ENCODE results near the gene MON1A. TPM values are rescaled to one million over a fixed set of nuclear protein-coding genes. Genes with fewer than 3 reads are reported as not detected.
"Not testable (repeated sequence)": the region's sequence is repeated elsewhere in the genome, so short reads cannot be mapped to it uniquely, and the experiment has no call there.

The MON1A gene
- total RNA-seq, 1 experiment from 2014 or later, result 15.9 TPM

GRCh38 chr3:49930922-49931321 lies 1.3 kb upstream of the MON1A start:
- DNase-seq, result peak; percentile 85
- Histone ChIP-seq H3K36me3 (replicated peaks; ENCODE audit: control insufficient read depth, insufficient read depth, low read length) (no peaks in the 10 kb centered on the region), H3K4me3 (ENCODE audit: insufficient read depth, low read depth, low read length) (no peak overlapping the region), H3K27me3 (ENCODE audit: control insufficient read depth, insufficient read depth, low read length) (no peaks in the 10 kb centered on the region)

- DNase-seq, result no peak
- H3K4me3 ChIP-seq (ENCODE audit: insufficient read depth, low read depth, low read length), result peak overlapping the region; percentile 79
These were observed 618 bp upstream of the MON1A start for GRCh38 chr3:49930168-49930690.

GRCh38 chr3:49928481-49929017 lies 1.1 kb downstream of the MON1A start:
- DNase-seq, result no peak
- Histone ChIP-seq H3K4me3 (ENCODE audit: insufficient read depth, low read depth, low read length) (no peak overlapping the region; the same call in 1 of the 2 replicates), H3K36me3 (replicated peaks; ENCODE audit: control insufficient read depth, insufficient read depth, low read length) (no peaks in the 10 kb centered on the region), H3K27me3 (ENCODE audit: control insufficient read depth, insufficient read depth, low read length) (no peaks in the 10 kb centered on the region)

More at GRCh38 chr3:49930168-49930690, 618 bp upstream of the MON1A start:
- H3K36me3 ChIP-seq (replicated peaks; ENCODE audit: control insufficient read depth, insufficient read depth, low read length), result no peaks in the 10 kb centered on the region
- no peaks in the 10 kb centered on the region for H3K27me3 ChIP-seq (ENCODE audit: control insufficient read depth, insufficient read depth, low read length)

GRCh38 chr3:49927798-49928197 lies 1.8 kb downstream of the MON1A start:
- Histone ChIP-seq H3K36me3 (replicated peaks; ENCODE audit: control insufficient read depth, insufficient read depth, low read length) (no peaks in the 10 kb centered on the region), H3K27me3 (ENCODE audit: control insufficient read depth, insufficient read depth, low read length) (no peaks in the 10 kb centered on the region)

GRCh38 chr3:49926117-49926728 lies 3.4 kb downstream of the MON1A start:
- Histone ChIP-seq H3K27me3 (ENCODE audit: control insufficient read depth, insufficient read depth, low read length) (no peaks in the 10 kb centered on the region), H3K4me3 (ENCODE audit: insufficient read depth, low read depth, low read length) (no peak overlapping the region), H3K36me3 (replicated peaks; ENCODE audit: control insufficient read depth, insufficient read depth, low read length) (no peaks in the 10 kb centered on the region)
- no peak for DNase-seq

More at GRCh38 chr3:49927798-49928197, 1.8 kb downstream of the MON1A start:
- no peak for DNase-seq
- H3K4me3 ChIP-seq (ENCODE audit: insufficient read depth, low read depth, low read length), result no peak overlapping the region

- Histone ChIP-seq H3K36me3 (replicated peaks; ENCODE audit: control insufficient read depth, insufficient read depth, low read length) (no peaks in the 10 kb centered on the region), H3K27me3 (ENCODE audit: control insufficient read depth, insufficient read depth, low read length) (no peaks in the 10 kb centered on the region), H3K4me3 (ENCODE audit: insufficient read depth, low read depth, low read length) (no peak overlapping the region)
- no peak for DNase-seq
These were observed 4.1 kb downstream of the MON1A start for GRCh38 chr3:49925485-49925884.

GRCh38 chr3:49924683-49925082 lies 4.9 kb downstream of the MON1A start:
- DNase-seq, result no peak
- Histone ChIP-seq H3K27me3 (ENCODE audit: control insufficient read depth, insufficient read depth, low read length) (no peaks in the 10 kb centered on the region), H3K4me3 (ENCODE audit: insufficient read depth, low read depth, low read length) (no peak overlapping the region), H3K36me3 (replicated peaks; ENCODE audit: control insufficient read depth, insufficient read depth, low read length) (no peaks in the 10 kb centered on the region)

GRCh38 chr3:49917806-49918590 lies 11.6 kb downstream of the MON1A start:
- not testable (repeated sequence) for H3K4me3 ChIP-seq (ENCODE audit: insufficient read depth, low read depth, low read length); H3K36me3 ChIP-seq (replicated peaks; ENCODE audit: control insufficient read depth, insufficient read depth, low read length); H3K27me3 ChIP-seq (ENCODE audit: control insufficient read depth, insufficient read depth, low read length); DNase-seq

GRCh38 chr3:49916686-49917085 lies 12.9 kb downstream of the MON1A start:
- H3K4me3 ChIP-seq (ENCODE audit: insufficient read depth, low read depth, low read length), result no peak overlapping the region

GRCh38 chr3:49914906-49915305 lies 14.7 kb downstream of the MON1A start:
- Histone ChIP-seq H3K27me3 (ENCODE audit: control insufficient read depth, insufficient read depth, low read length) (peaks cover 3% of the 10 kb centered on the region; the same call in 1 of the 2 replicates), H3K36me3 (replicated peaks; ENCODE audit: control insufficient read depth, insufficient read depth, low read length) (no peaks in the 10 kb centered on the region), H3K4me3 (ENCODE audit: insufficient read depth, low read depth, low read length) (no peak overlapping the region)
- no peak for DNase-seq

More at GRCh38 chr3:49916686-49917085, 12.9 kb downstream of the MON1A start:
- DNase-seq, result no peak
- Histone ChIP-seq H3K27me3 (ENCODE audit: control insufficient read depth, insufficient read depth, low read length) (no peaks in the 10 kb centered on the region), H3K36me3 (replicated peaks; ENCODE audit: control insufficient read depth, insufficient read depth, low read length) (no peaks in the 10 kb centered on the region)

- no peaks in the 10 kb centered on the region for H3K36me3 ChIP-seq (replicated peaks; ENCODE audit: control insufficient read depth, insufficient read depth, low read length)
- H3K27me3 ChIP-seq (ENCODE audit: control insufficient read depth, insufficient read depth, low read length), result peaks cover 4% of the 10 kb centered on the region; the same call in 1 of the 2 replicates
- H3K4me3 ChIP-seq (ENCODE audit: insufficient read depth, low read depth, low read length), result no peak overlapping the region
- peak; percentile 44 for DNase-seq
These were observed 16.7 kb downstream of the MON1A start for GRCh38 chr3:49912881-49913281.

- H3K36me3 ChIP-seq (replicated peaks; ENCODE audit: control insufficient read depth, insufficient read depth, low read length), result no peaks in the 10 kb centered on the region
- no peak for DNase-seq
- no peak overlapping the region for H3K4me3 ChIP-seq (ENCODE audit: insufficient read depth, low read depth, low read length)
- peaks cover 4% of the 10 kb centered on the region; the same call in 1 of the 2 replicates for H3K27me3 ChIP-seq (ENCODE audit: control insufficient read depth, insufficient read depth, low read length)
These were observed 18.0 kb downstream of the MON1A start for GRCh38 chr3:49911611-49912010.

- Histone ChIP-seq H3K27me3 (ENCODE audit: control insufficient read depth, insufficient read depth, low read length) (peaks cover 4% of the 10 kb centered on the region; the same call in 1 of the 2 replicates), H3K36me3 (replicated peaks; ENCODE audit: control insufficient read depth, insufficient read depth, low read length) (no peaks in the 10 kb centered on the region), H3K4me3 (ENCODE audit: insufficient read depth, low read depth, low read length) (no peak overlapping the region)
- no peak for DNase-seq
These were observed 18.5 kb downstream of the MON1A start for GRCh38 chr3:49911124-49911420.

- DNase-seq, result peak; percentile 82
- Histone ChIP-seq H3K36me3 (replicated peaks; ENCODE audit: control insufficient read depth, insufficient read depth, low read length) (no peaks in the 10 kb centered on the region), H3K4me3 (ENCODE audit: insufficient read depth, low read depth, low read length) (peak overlapping the region; percentile 25; the same call in 1 of the 2 replicates), H3K27me3 (ENCODE audit: control insufficient read depth, insufficient read depth, low read length) (peaks cover 4% of the 10 kb centered on the region; the same call in 1 of the 2 replicates)
These were observed 19.0 kb downstream of the MON1A start for GRCh38 chr3:49910409-49911123.

Data from H7 (cell line).